Measurements from ENCODE around the gene ATOSB.

ATOSB gene

DNA sequence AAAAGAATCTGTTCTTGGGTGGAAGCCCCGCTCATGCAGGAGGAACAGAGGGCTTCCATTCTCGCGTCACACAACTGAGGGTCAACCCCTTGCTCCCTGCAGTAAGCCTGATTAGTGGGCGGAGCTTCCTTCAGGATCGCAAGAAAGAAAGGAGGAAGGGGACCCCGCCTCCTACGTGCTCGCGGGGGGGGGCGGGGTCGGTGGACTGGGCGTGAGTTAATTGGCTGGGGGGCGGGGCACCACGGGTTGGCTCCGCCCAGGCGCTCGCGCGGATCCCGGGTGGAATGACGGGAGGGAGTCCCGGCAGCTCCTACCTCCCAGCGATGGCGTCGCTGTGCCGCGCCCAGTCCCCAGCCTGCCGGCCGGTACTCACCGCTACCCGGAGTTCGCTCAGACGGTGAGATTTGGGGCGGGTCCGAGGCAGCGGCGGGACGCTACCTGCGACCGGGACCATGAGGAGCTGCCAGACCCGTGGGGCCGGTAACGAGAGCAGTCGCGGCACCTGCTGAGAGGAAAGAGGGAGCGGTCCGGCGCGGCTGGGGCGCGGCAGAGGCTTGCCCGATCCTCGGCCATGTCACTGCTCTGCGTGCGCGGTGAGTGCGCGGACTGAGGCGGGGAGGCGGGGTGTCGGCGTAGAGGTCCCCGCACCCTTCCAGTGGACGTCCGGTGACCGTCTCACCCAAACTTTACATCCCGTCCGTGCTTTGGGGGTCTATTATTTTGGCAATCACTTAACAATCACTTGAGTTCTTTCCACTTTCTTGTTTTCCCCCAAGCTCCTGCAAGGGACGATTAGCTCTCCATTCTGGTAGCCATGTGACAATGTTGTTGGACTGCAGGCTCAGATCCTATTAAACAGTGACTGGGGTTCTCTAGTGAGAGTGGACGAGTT is 46.3 kb upstream of the ATOSB start, which contains the start of gene UNC13B (continued):
- 0 out of 2 replicates have a peak, but pooled peaks have one; percentile 43 for TF ChIP-seq ZNF391 (tag by site-specific recombination; IDR thresholded peaks at IDR 0.05; ENCODE audit: borderline replicate concordance, low read depth)
- TF ChIP-seq, protein P1, sequence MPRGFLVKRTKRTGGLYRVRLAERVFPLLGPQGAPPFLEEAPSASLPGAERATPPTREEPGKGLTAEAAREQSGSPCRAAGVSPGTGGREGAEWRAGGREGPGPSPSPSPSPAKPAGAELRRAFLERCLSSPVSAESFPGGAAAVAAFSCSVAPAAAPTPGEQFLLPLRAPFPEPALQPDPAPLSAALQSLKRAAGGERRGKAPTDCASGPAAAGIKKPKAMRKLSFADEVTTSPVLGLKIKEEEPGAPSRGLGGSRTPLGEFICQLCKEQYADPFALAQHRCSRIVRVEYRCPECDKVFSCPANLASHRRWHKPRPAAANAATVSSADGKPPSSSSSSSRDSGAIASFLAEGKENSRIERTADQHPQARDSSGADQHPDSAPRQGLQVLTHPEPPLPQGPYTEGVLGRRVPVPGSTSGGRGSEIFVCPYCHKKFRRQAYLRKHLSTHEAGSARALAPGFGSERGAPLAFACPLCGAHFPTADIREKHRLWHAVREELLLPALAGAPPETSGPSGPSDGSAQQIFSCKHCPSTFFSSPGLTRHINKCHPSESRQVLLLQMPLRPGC (tag by site-specific recombination; IDR thresholded peaks at IDR 0.05) = no peak
- no peak for TF ChIP-seq ZNF37A (tag by site-specific recombination; IDR thresholded peaks at IDR 0.05)
- 0 out of 2 replicates have a peak, but pooled peaks have one; percentile 54 for TF ChIP-seq ZFP37 (tag by site-specific recombination; IDR thresholded peaks at IDR 0.05)
- peak; percentile 73; the same call in 1 of the 2 replicates for TF ChIP-seq ZNF777 (tag by site-specific recombination; IDR thresholded peaks at IDR 0.05; ENCODE audit: borderline replicate concordance)
- TF ChIP-seq ZBTB6 (tag by site-specific recombination; IDR thresholded peaks at IDR 0.05) = no peak
- TF ChIP-seq ZBTB20 (tag by site-specific recombination; IDR thresholded peaks at IDR 0.05) = peak; percentile 87
- TF ChIP-seq MZF1 (tag by site-specific recombination; IDR thresholded peaks at IDR 0.05; ENCODE audit: borderline replicate concordance) = 0 out of 2 replicates have a peak, but pooled peaks have one; percentile 36
- no peak for TF ChIP-seq SETDB1 (IDR thresholded peaks at IDR 0.05; ENCODE audit: insufficient read length, low read length)
- no peak for TF ChIP-seq ZNF155 (tag by site-specific recombination; IDR thresholded peaks at IDR 0.05)
- TF ChIP-seq ZNF658 (tag by site-specific recombination; IDR thresholded peaks at IDR 0.05) = no peak
- TF ChIP-seq KLF1 (tag by site-specific recombination; IDR thresholded peaks at IDR 0.05) = peak; percentile 76
- TF ChIP-seq ZNF707 (tag by site-specific recombination; IDR thresholded peaks at IDR 0.05) = no peak
- no peak for TF ChIP-seq ZNF223 (tag by site-specific recombination; IDR thresholded peaks at IDR 0.05)
- TF ChIP-seq ZNF24 (tag by site-specific recombination; IDR thresholded peaks at IDR 0.05) = no peak; the same call in 1 of the 2 replicates
- TF ChIP-seq BCL11A (tag by site-specific recombination; IDR thresholded peaks at IDR 0.05; ENCODE audit: low read depth) = no peak; the same call in 1 of the 2 replicates
- no peak for TF ChIP-seq ZNF561 (tag by site-specific recombination; IDR thresholded peaks at IDR 0.05; ENCODE audit: borderline replicate concordance)
- TF ChIP-seq ZEB2 (tag by site-specific recombination; IDR thresholded peaks at IDR 0.05) = peak; percentile 93
- no peak for TF ChIP-seq ZNF433 (tag by site-specific recombination; IDR thresholded peaks at IDR 0.05; ENCODE audit: low read depth)
- no peak for TF ChIP-seq OVOL3 (tag by site-specific recombination; IDR thresholded peaks at IDR 0.05)
- TF ChIP-seq ZNF701 (tag by site-specific recombination; IDR thresholded peaks at IDR 0.05) = no peak
- peak; percentile 77 for TF ChIP-seq YY2 (tag by site-specific recombination; IDR thresholded peaks at IDR 0.05)
- no peak for TF ChIP-seq ZNF404 (tag by site-specific recombination; IDR thresholded peaks at IDR 0.05)
- TF ChIP-seq ZNF621 (tag by site-specific recombination; IDR thresholded peaks at IDR 0.05) = no peak
- no peak for TF ChIP-seq ZNF510 (tag by site-specific recombination; IDR thresholded peaks at IDR 0.05; ENCODE audit: insufficient replicate concordance)
- TF ChIP-seq ZBTB44 (tag by site-specific recombination; IDR thresholded peaks at IDR 0.05) = no peak
- TF ChIP-seq ZNF747 (tag by site-specific recombination; IDR thresholded peaks at IDR 0.05) = no peak
- TF ChIP-seq, protein P2, sequence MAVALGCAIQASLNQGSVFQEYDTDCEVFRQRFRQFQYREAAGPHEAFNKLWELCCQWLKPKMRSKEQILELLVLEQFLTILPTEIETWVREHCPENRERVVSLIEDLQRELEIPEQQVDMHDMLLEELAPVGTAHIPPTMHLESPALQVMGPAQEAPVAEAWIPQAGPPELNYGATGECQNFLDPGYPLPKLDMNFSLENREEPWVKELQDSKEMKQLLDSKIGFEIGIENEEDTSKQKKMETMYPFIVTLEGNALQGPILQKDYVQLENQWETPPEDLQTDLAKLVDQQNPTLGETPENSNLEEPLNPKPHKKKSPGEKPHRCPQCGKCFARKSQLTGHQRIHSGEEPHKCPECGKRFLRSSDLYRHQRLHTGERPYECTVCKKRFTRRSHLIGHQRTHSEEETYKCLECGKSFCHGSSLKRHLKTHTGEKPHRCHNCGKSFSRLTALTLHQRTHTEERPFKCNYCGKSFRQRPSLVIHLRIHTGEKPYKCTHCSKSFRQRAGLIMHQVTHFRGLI (tag by site-specific recombination; IDR thresholded peaks at IDR 0.05) = peak; percentile 85; the same call in 1 of the 2 replicates
- no peak for TF ChIP-seq ZNF558 (tag by site-specific recombination; IDR thresholded peaks at IDR 0.05)
- peak; percentile 94 for TF ChIP-seq ZNF704 (tag by site-specific recombination; IDR thresholded peaks at IDR 0.05)
- no peak for TF ChIP-seq SALL2 (tag by site-specific recombination; IDR thresholded peaks at IDR 0.05; ENCODE audit: borderline replicate concordance)
- TF ChIP-seq ZNF324 (tag by site-specific recombination; IDR thresholded peaks at IDR 0.05) = peak; percentile 22; the same call in 1 of the 2 replicates
